ENCODE results near the gene PPT2. TPM values are rescaled to one million over a fixed set of nuclear protein-coding genes. Genes with fewer than 3 reads are reported as not detected.
A peak's percentile ranks its signal among the peaks of the same experiment; 100 is the strongest.

The PPT2 gene
- total and polyA plus RNA-seq, 2 of the 13 experiments (the other 11 are each of a cell fraction or from before 2014, with no cell fraction given), result 39.2 to 61.8 TPM

DNA sequence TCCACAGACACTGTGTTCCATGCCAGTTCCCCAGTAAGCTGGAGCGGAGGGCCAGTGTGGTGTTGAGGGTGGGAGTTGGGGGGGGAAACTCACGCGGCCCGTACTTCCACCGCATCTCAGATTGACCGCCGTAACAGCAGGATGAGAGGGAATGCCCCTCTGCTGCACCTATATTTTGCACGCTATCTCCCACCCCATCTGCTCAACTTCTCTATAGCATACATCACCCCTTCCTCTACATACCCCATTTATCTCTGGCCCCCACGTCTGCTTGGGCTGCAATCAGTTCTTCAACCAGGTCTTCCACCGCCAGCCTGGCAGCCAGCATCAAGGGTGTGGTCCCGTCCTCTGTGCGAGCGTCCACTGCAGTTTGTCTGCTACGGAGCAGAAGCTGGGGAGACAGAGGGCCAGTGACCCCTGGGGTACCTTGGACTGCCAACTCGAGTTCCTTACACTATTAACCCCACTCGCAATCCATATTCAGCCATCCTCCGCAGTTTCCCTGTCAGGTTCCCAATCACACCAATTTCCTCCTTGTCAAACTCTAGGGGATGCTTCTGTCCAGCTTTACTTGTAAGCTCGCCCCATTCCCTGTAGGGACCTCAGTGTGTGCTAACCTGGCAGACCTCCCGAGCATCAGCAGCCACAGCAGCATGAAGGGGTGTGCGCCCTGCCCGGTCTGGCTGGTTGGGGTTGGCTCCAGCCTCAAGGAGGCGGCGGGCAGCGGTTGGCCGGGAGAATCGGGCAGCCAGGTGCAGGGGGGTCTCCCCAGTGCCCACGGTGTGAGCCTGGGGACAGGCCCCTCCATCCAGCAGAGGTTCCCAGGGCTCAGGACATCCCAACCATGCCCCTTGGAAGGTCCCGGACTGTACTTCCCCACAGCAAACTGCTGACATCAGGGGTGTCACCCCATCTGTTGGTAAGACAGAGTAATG lies 43.0 kb downstream of the PPT2 start:
- FAIRE-seq (no peak), ATAC-seq (no peak), DNase-seq (ENCODE audit: low spot score) (no peak)
- in situ Hi-C loops (cut with HindIII; ENCODE audit: extremely low pct_ligation_motif_present, low pct_unique_long_range_greater_than_20kb), result no loop called here
- H3K27me3 ChIP-seq (ENCODE audit: control insufficient read depth in 1 of 2, insufficient read depth in 2 of 2, low read length in 2 of 2), result peaks cover 2 to 13% of the 10 kb centered on the region in 2 experiments; a peak in 3 of 5 replicates
- H3K4me1 ChIP-seq (ENCODE audit: insufficient read depth, low read length), result peaks cover 54% of the 10 kb centered on the region
- peak overlapping the region; percentile 99 for H3K4me2 ChIP-seq (ENCODE audit: low read depth, low read length)
- H3K27ac ChIP-seq (ENCODE audit: extremely low read length, insufficient read depth, low read length), result peak overlapping the region; percentile 98
- no peaks in the 10 kb centered on the region for H3K9me3 ChIP-seq (ENCODE audit: low read length)
- CTCF ChIA-PET (ENCODE audit: low intra/inter-chr PET ratio, low total read pairs), result no interaction called here
- H2AFZ ChIP-seq (ENCODE audit: low read length), result peak overlapping the region; percentile 18
- peak overlapping the region; percentile 99 for H3K9ac ChIP-seq (ENCODE audit: insufficient read depth, low read depth, low read length)
- no peaks in the 10 kb centered on the region for H3K79me2 ChIP-seq (ENCODE audit: insufficient read depth, low read length)
- 83% methylated on average over 23 of the region's 28 CpGs for WGBS (ENCODE audit: low lambda C conversion rate)
- no TSS peak for BruUV-seq (replicated peaks)
- H4K20me1 ChIP-seq (ENCODE audit: insufficient read depth, low read length), result no peaks in the 10 kb centered on the region
- POLR2A ChIA-PET, result interaction anchor here (1.1 to 3.0 kb wide), 5 partner anchors 19 to 775 kb away, joined by 4 to 82 read pairs (median 8); partner anchors contain the start of genes AGPAT1, NEU1 and RNF5
- H3K4me3 ChIP-seq (replicated peaks in 1 of 3; ENCODE audit: insufficient read depth in 1 of 3, low read depth in 2 of 3, low read length in 3 of 3), result peak overlapping the region in 2 of 3 experiments; percentile 94 to 96; a peak in 4 of 6 replicates
- H3K36me3 ChIP-seq (replicated peaks in 1 of 2; ENCODE audit: control insufficient read depth in 1 of 2, insufficient read depth in 2 of 2, low read length in 2 of 2), result no peaks in the 10 kb centered on the region
- intact Hi-C loops (cut with micrococcal nuclease; ENCODE audit: unreplicated experiment), result loop anchor here (5.0 kb wide), 2 partner anchors 35 to 80 kb away; no protein-coding TSS in a partner anchor
- no peak for TF ChIP-seq NRL (CRISPR knock-in tag; IDR thresholded peaks at IDR 0.05; ENCODE audit: borderline replicate concordance)
- TF ChIP-seq PRDM10 (CRISPR knock-in tag; IDR thresholded peaks at IDR 0.05; ENCODE audit: low read depth), result no peak
- TF ChIP-seq, protein P1, sequence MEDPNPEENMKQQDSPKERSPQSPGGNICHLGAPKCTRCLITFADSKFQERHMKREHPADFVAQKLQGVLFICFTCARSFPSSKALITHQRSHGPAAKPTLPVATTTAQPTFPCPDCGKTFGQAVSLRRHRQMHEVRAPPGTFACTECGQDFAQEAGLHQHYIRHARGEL (CRISPR knock-in tag; IDR thresholded peaks at IDR 0.05), result no peak
- no peak for TF ChIP-seq ZNF883 (CRISPR knock-in tag; IDR thresholded peaks at IDR 0.05; ENCODE audit: not compliant biosample characterization)
- TF ChIP-seq ZNF34 (CRISPR knock-in tag; IDR thresholded peaks at IDR 0.05; ENCODE audit: borderline replicate concordance), result no peak
- no peak for TF ChIP-seq ZNF253 (CRISPR knock-in tag; IDR thresholded peaks at IDR 0.05; ENCODE audit: borderline replicate concordance)
- TF ChIP-seq SKI (IDR thresholded peaks at IDR 0.05; ENCODE audit: partially characterized antibody), result peak; percentile 3
- no peak for TF ChIP-seq ZNF17 (CRISPR knock-in tag; IDR thresholded peaks at IDR 0.05)
- TF ChIP-seq ISL2 (CRISPR knock-in tag; IDR thresholded peaks at IDR 0.05), result no peak
- TF ChIP-seq HNRNPH1 (optimal IDR thresholded peaks at IDR 0.05; ENCODE audit: low read depth, low read length), result no peak
- 0 out of 2 replicates have a peak, but pooled peaks have one; percentile 12 for TF ChIP-seq MED13 (CRISPR knock-in tag; IDR thresholded peaks at IDR 0.05)
- TF ChIP-seq FOXP4 (CRISPR knock-in tag; IDR thresholded peaks at IDR 0.05), result no peak
- TF ChIP-seq MTA1 (CRISPR knock-in tag; IDR thresholded peaks at IDR 0.05; ENCODE audit: borderline replicate concordance), result no peak
- no peak for TF ChIP-seq HMG20B (CRISPR knock-in tag; conservative IDR thresholded peaks at IDR 0.05)
- 0 out of 2 replicates have a peak, but pooled peaks have one; percentile 27 for TF ChIP-seq ZNF788 (CRISPR knock-in tag; IDR thresholded peaks at IDR 0.05; ENCODE audit: borderline replicate concordance)
